Mesenchymal stem cell (in vitro differentiated cells and primary cell): ENCODE data around the gene SAMD4A. TPM values are rescaled to one million over a fixed set of nuclear protein-coding genes. Genes with fewer than 3 reads are reported as not detected.
A peak's percentile ranks its signal among the peaks of the same experiment; 100 is the strongest.

ENCODE experiments used
- DNase-seq: peaks from one replicate; pipeline ENCODE4 v3.0.0-alpha.2; 2013
- H2AFZ ChIP-seq: one replicate; pipeline ENCODE4 v1.6.1; 2013; ENCODE audit warnings: low read depth, mild to moderate bottlenecking, control low read depth, inconsistent platforms, low read length, moderate library complexity
- H2AK5ac ChIP-seq: 2 replicates; pipeline ENCODE4 v1.6.1; 2013; ENCODE audit warnings: low read length, moderate library complexity, mild to moderate bottlenecking, inconsistent platforms; ENCODE audit not compliant: severe bottlenecking
- H2BK120ac ChIP-seq: one replicate; pipeline ENCODE4 v1.6.1; 2013; ENCODE audit warnings: low read depth, mild to moderate bottlenecking, inconsistent platforms, low read length, moderate library complexity
- H2BK12ac ChIP-seq, 2 experiments: one replicate each; pipeline ENCODE4 v1.6.1; 2013; ENCODE audit warnings: inconsistent platforms in 2 of 2, low read length in 2 of 2, mild to moderate bottlenecking in 2 of 2, moderate library complexity in 2 of 2, control low read depth in 1 of 2
- H2BK15ac ChIP-seq: one replicate; pipeline ENCODE4 v1.6.1; 2013; ENCODE audit warnings: mild to moderate bottlenecking, low read depth, inconsistent platforms; ENCODE audit not compliant: poor library complexity, severe bottlenecking
- H2BK5ac ChIP-seq: 2 replicates; pipeline ENCODE4 v1.6.1; 2013; ENCODE audit warnings: low read depth, mild to moderate bottlenecking, low read length, control low read depth, inconsistent platforms; ENCODE audit not compliant: poor library complexity, severe bottlenecking
- H3K14ac ChIP-seq, 2 experiments: one replicate each; pipeline ENCODE4 v1.6.1; 2013; ENCODE audit warnings: inconsistent platforms in 2 of 2, low read length in 2 of 2, control low read depth in 1 of 2, mild to moderate bottlenecking in 1 of 2, moderate library complexity in 1 of 2
- H3K18ac ChIP-seq, 2 experiments: one replicate each; pipeline ENCODE4 v1.6.1; 2013; ENCODE audit warnings: inconsistent platforms in 2 of 2, low read length in 2 of 2, control low read depth in 1 of 2, low read depth in 1 of 2, mild to moderate bottlenecking in 1 of 2
- H3K23ac ChIP-seq, 2 experiments: one replicate each; pipeline ENCODE4 v1.6.1; 2013; ENCODE audit warnings: inconsistent platforms in 2 of 2, low read length in 2 of 2, mild to moderate bottlenecking in 2 of 2, moderate library complexity in 2 of 2, control low read depth in 1 of 2
- H3K27ac ChIP-seq: 2 replicates; pipeline ENCODE4 v1.5.1; 2013; ENCODE audit warnings: mild to moderate bottlenecking, moderate library complexity, low read length, control low read depth, inconsistent platforms; ENCODE audit not compliant: poor library complexity, severe bottlenecking
- H3K27me3 ChIP-seq, 2 experiments: 2 replicates each; pipeline versions ENCODE4 v1.6.1 to v1.7.0; 2013; ENCODE audit warnings: low read length in 2 of 2, mild to moderate bottlenecking in 2 of 2, moderate library complexity in 2 of 2, control low read depth in 1 of 2, inconsistent platforms in 1 of 2; ENCODE audit not compliant: control insufficient read depth in 1 of 2, insufficient read depth in 1 of 2
- H3K36me3 ChIP-seq, 2 experiments: 2 replicates each; pipeline versions ENCODE4 v1.6.1 to v1.7.0; 2013; ENCODE audit warnings: low read length in 2 of 2, control low read depth in 1 of 2, inconsistent platforms in 1 of 2, low read depth in 1 of 2, mild to moderate bottlenecking in 1 of 2; ENCODE audit not compliant: insufficient read depth in 2 of 2, control insufficient read depth in 1 of 2
- H3K4ac ChIP-seq, 2 experiments: one replicate each; pipeline ENCODE4 v1.6.1; 2013; ENCODE audit warnings: inconsistent platforms in 2 of 2, low read length in 2 of 2, mild to moderate bottlenecking in 2 of 2, moderate library complexity in 2 of 2, control low read depth in 1 of 2, low read depth in 1 of 2
- H3K4me1 ChIP-seq: 2 replicates; pipeline ENCODE4 v1.6.1; 2013; ENCODE audit warnings: low read depth, low read length, control low read depth; ENCODE audit not compliant: control insufficient read depth, insufficient read depth
- H3K4me2 ChIP-seq: 2 replicates; pipeline ENCODE4 v1.6.1; 2013; ENCODE audit warnings: low read length, mild to moderate bottlenecking, inconsistent platforms; ENCODE audit not compliant: poor library complexity, severe bottlenecking
- H3K4me3 ChIP-seq, 2 experiments: 2 replicates each; pipeline versions ENCODE4 v1.5.1 to v1.7.0; 2013; ENCODE audit warnings: low read length in 2 of 2, mild to moderate bottlenecking in 2 of 2, control low read depth in 1 of 2, low read depth in 1 of 2; ENCODE audit not compliant: insufficient read depth in 1 of 2
- H3K79me1 ChIP-seq: replicated peaks from 2 replicates; pipeline ENCODE4 v1.6.1; 2013; ENCODE audit warnings: mild to moderate bottlenecking, control low read depth, low read length, inconsistent platforms; ENCODE audit not compliant: poor library complexity, severe bottlenecking
- H3K9ac ChIP-seq: 2 replicates; pipeline ENCODE4 v1.7.0; 2013; ENCODE audit warnings: mild to moderate bottlenecking, low read length, moderate library complexity
- H3K9me3 ChIP-seq: 2 replicates; pipeline ENCODE4 v1.7.0; 2013; ENCODE audit warnings: mild to moderate bottlenecking, low read length; ENCODE audit not compliant: control insufficient read depth
- H4K8ac ChIP-seq: one replicate; pipeline ENCODE4 v1.6.1; 2013; ENCODE audit warnings: inconsistent platforms, mild to moderate bottlenecking, low read length, moderate library complexity
- H4K91ac ChIP-seq: one replicate; pipeline ENCODE4 v1.6.1; 2013; ENCODE audit warnings: mild to moderate bottlenecking, low read length, inconsistent platforms
- whole genome bisulfite sequencing: methylation state at CpG from one replicate; pipeline ENCODE4 v1.1.7; 2013; ENCODE audit warnings: mixed read lengths; 5-methylcytosine and 5-hydroxymethylcytosine counted together
- polyA plus RNA-seq, 2 experiments: library from polyadenylated mRNA; stranded (reverse); fragments of 200-250 nt; gene quantifications; one replicate each; pipeline ENCODE4 v1.2.3, GENCODE V29; 2013

Gene SAMD4A
- 21.1 TPM for polyA plus RNA-seq (2013, experiment 1 of 2)
- 21.2 TPM for polyA plus RNA-seq (2013, experiment 2 of 2)

- Histone ChIP-seq H3K4me1 (peaks cover 12% of the 10 kb centered on the region), H3K27ac (peak within 1 kb of the TSS; percentile 74), H3K4ac (peak within 1 kb of the TSS; percentile 84 to 91), H3K14ac (peak within 1 kb of the TSS; percentile 86 to 99), H3K4me3 (peak within 1 kb of the TSS; percentile 89 to 92), H4K91ac (peak within 1 kb of the TSS; percentile 86), H3K18ac (peak within 1 kb of the TSS; percentile 88 to 96), H2BK5ac (peak within 1 kb of the TSS; percentile 96), H3K9me3 (no peaks in the 10 kb centered on the region), H2BK120ac (peak within 1 kb of the TSS; percentile 99), H3K36me3 (peaks cover under 1 to 3% of the 10 kb centered on the region in 2 experiments), H3K9ac (peak within 1 kb of the TSS; percentile 96), H2BK15ac (peak within 1 kb of the TSS; percentile 80), H3K27me3 (no peaks in the 10 kb centered on the region), H2AFZ (peak within 1 kb of the TSS; percentile 29), H2BK12ac (peak within 1 kb of the TSS; percentile 84 to 96), H3K79me1 (no peaks in the 10 kb centered on the region), H3K23ac (peak within 1 kb of the TSS; percentile 60 to 72), H3K4me2 (peak within 1 kb of the TSS; percentile 99), H2AK5ac (no peak within 1 kb of the TSS), H4K8ac (peak within 1 kb of the TSS; percentile 76)
- peak; percentile 91 for DNase-seq
- under 1% methylated on average over 48 of the region's 91 CpGs for WGBS
Measured at GRCh38 chr14:54566410-54567223, at the start of gene SAMD4A. Gene SAMD4A, plus strand, starts transcription at chr14:54567128. Its CDS starts 789 bp downstream, at chr14:54567917.

GRCh38 chr14:54524410-54524809 lies 42.5 kb upstream of the SAMD4A start:
- H3K36me3 ChIP-seq, result peaks cover 9 to 53% of the 10 kb centered on the region in 2 experiments
- no peak overlapping the region for H3K4ac ChIP-seq
- H3K27me3 ChIP-seq, result no peaks in the 10 kb centered on the region
- no peak overlapping the region for H3K4me3 ChIP-seq
- H3K14ac ChIP-seq, result no peak overlapping the region
- H2BK5ac ChIP-seq, result no peak overlapping the region
- no peak overlapping the region for H4K91ac ChIP-seq
- no peak overlapping the region for H2AK5ac ChIP-seq
- no peaks in the 10 kb centered on the region for H3K9me3 ChIP-seq
- no peak overlapping the region for H3K9ac ChIP-seq
- no peak overlapping the region for H3K4me2 ChIP-seq
- no peak overlapping the region for H2AFZ ChIP-seq
- no peaks in the 10 kb centered on the region for H3K4me1 ChIP-seq
- peaks cover 16% of the 10 kb centered on the region for H3K79me1 ChIP-seq
- H3K18ac ChIP-seq, result no peak overlapping the region
- no peak overlapping the region for H2BK15ac ChIP-seq
- no peak overlapping the region for H2BK120ac ChIP-seq
- WGBS, result 92% methylated on average over 2 of the region's 4 CpGs
- no peak for DNase-seq
- H3K23ac ChIP-seq, result no peak overlapping the region
- no peak overlapping the region for H3K27ac ChIP-seq
- H2BK12ac ChIP-seq, result no peak overlapping the region
- no peak overlapping the region for H4K8ac ChIP-seq

- no peak overlapping the region for H2BK5ac ChIP-seq
- H3K27me3 ChIP-seq, result no peaks in the 10 kb centered on the region
- no peak overlapping the region for H2AFZ ChIP-seq
- DNase-seq, result no peak
- H2BK15ac ChIP-seq, result no peak overlapping the region
- H3K23ac ChIP-seq, result no peak overlapping the region
- H2BK12ac ChIP-seq, result no peak overlapping the region
- H2BK120ac ChIP-seq, result no peak overlapping the region
- H4K91ac ChIP-seq, result no peak overlapping the region
- no peaks in the 10 kb centered on the region for H3K4me1 ChIP-seq
- no peak overlapping the region for H3K4me3 ChIP-seq
- no peak overlapping the region for H4K8ac ChIP-seq
- peaks cover 14% of the 10 kb centered on the region for H3K79me1 ChIP-seq
- H2AK5ac ChIP-seq, result no peak overlapping the region
- H3K14ac ChIP-seq, result no peak overlapping the region
- no peaks in the 10 kb centered on the region for H3K9me3 ChIP-seq
- 94% methylated on average over 2 of the region's 2 CpGs for WGBS
- H3K36me3 ChIP-seq, result peaks cover 9 to 52% of the 10 kb centered on the region in 2 experiments
- no peak overlapping the region for H3K4ac ChIP-seq
- H3K9ac ChIP-seq, result no peak overlapping the region
- no peak overlapping the region for H3K27ac ChIP-seq
- no peak overlapping the region for H3K4me2 ChIP-seq
- no peak overlapping the region for H3K18ac ChIP-seq
Measured at GRCh38 chr14:54528973-54529372, 38.0 kb upstream of the SAMD4A start.

GRCh38 chr14:54529811-54530210 lies 37.1 kb upstream of the SAMD4A start:
- no peak overlapping the region for H3K27ac ChIP-seq
- no peak overlapping the region for H3K4me2 ChIP-seq
- H2BK120ac ChIP-seq, result no peak overlapping the region
- H3K4me3 ChIP-seq, result no peak overlapping the region
- H2BK15ac ChIP-seq, result no peak overlapping the region
- H2BK5ac ChIP-seq, result no peak overlapping the region
- no peak overlapping the region for H3K14ac ChIP-seq
- no peaks in the 10 kb centered on the region for H3K27me3 ChIP-seq
- peak; percentile 16 for DNase-seq
- H3K18ac ChIP-seq, result no peak overlapping the region
- H2AFZ ChIP-seq, result no peak overlapping the region
- no peak overlapping the region for H3K4ac ChIP-seq
- H4K8ac ChIP-seq, result no peak overlapping the region
- H4K91ac ChIP-seq, result no peak overlapping the region
- H3K4me1 ChIP-seq, result no peaks in the 10 kb centered on the region
- no peak overlapping the region for H2AK5ac ChIP-seq
- H2BK12ac ChIP-seq, result no peak overlapping the region
- H3K9me3 ChIP-seq, result no peaks in the 10 kb centered on the region
- H3K23ac ChIP-seq, result no peak overlapping the region
- H3K36me3 ChIP-seq, result peaks cover 5 to 47% of the 10 kb centered on the region in 2 experiments
- H3K9ac ChIP-seq, result no peak overlapping the region
- WGBS, result no CpG with 5 or more reads among the region's 1 CpG
- H3K79me1 ChIP-seq, result peaks cover 11% of the 10 kb centered on the region
